ENCODE results near the gene USP2. TPM values are rescaled to one million over a fixed set of nuclear protein-coding genes. Genes with fewer than 3 reads are reported as not detected.

USP2 gene
- total RNA-seq, 4 donors from 2014 or later, result 0.19 to 8.7 (median 1.0) TPM

DNA sequence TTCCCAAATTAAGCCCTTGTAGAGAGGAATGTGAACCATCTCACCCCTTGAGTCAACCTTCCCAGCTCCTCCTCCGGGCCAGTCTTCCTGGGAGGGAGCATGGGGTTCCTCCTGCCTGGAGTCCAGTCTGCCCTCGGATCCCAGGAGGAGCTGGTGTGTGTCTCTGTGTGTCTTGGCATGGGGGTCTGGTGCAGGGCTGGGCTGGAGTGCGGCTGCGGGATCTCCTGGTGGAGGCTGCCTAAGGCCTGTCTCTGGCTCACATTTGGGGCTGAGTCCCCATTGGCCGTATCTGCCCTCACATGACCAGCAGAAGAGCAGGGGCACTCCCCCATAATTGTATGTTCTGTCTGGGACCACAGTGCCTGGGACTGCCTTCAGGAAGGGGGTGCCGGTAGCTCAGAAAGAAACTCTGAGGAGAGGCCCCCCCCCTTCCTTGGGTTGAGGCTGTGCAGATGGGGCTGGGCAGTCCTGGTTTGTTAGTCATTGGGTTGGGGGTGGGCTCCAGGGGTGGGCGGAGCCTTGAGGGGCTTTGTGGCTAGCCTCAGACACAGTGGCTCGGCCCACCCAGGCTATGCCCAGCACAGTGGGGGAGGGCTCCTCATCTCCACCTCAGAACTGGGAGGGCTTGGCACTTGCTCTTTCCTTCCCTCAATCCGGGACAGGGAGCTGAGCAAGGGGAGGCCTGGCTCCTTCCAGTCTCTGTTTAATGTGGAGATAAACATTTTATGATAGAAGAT lies 43.7 kb downstream of the USP2 start:
- TF ChIP-seq, protein P1, sequence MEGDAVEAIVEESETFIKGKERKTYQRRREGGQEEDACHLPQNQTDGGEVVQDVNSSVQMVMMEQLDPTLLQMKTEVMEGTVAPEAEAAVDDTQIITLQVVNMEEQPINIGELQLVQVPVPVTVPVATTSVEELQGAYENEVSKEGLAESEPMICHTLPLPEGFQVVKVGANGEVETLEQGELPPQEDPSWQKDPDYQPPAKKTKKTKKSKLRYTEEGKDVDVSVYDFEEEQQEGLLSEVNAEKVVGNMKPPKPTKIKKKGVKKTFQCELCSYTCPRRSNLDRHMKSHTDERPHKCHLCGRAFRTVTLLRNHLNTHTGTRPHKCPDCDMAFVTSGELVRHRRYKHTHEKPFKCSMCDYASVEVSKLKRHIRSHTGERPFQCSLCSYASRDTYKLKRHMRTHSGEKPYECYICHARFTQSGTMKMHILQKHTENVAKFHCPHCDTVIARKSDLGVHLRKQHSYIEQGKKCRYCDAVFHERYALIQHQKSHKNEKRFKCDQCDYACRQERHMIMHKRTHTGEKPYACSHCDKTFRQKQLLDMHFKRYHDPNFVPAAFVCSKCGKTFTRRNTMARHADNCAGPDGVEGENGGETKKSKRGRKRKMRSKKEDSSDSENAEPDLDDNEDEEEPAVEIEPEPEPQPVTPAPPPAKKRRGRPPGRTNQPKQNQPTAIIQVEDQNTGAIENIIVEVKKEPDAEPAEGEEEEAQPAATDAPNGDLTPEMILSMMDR (IDR thresholded peaks at IDR 0.05; ENCODE audit: low read depth), result no peak

DNA sequence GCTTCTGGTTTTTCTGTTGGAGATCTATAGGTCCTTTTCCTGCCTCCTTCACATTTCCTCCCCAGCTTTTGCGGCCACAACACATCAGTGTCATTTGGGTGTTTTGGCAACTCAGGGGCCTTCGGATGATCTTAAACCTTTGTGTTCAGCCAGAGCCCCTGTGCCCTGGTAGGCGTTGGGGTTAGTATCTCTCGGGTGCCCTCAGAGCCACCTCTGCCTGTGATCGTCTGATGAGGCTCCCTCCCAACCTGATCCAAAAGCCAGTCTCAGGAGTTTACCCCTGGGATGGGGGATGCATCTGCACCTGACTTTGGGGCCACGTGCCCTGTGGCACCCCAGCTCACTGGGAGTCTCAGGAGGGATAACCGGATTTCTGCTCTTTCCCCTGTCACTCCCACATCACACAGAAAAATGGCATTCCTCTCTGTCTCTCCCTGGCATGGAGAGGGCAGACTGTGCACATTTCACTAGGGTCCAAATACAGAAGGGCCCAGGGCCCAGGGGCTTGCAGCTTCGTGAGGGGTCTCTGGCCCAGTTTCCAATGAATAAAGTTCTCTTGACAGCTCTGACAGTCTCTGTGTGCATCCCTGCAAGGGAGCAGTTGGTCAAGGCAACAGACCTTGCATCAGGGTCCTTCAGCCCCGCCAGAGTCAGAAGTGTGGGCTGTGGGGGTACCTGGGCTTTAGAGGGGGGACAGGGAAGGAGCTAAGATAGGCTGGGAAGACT lies 44.6 kb downstream of the USP2 start:
- TF ChIP-seq, protein P1 (IDR thresholded peaks at IDR 0.05; ENCODE audit: low read depth), result no peak

DNA sequence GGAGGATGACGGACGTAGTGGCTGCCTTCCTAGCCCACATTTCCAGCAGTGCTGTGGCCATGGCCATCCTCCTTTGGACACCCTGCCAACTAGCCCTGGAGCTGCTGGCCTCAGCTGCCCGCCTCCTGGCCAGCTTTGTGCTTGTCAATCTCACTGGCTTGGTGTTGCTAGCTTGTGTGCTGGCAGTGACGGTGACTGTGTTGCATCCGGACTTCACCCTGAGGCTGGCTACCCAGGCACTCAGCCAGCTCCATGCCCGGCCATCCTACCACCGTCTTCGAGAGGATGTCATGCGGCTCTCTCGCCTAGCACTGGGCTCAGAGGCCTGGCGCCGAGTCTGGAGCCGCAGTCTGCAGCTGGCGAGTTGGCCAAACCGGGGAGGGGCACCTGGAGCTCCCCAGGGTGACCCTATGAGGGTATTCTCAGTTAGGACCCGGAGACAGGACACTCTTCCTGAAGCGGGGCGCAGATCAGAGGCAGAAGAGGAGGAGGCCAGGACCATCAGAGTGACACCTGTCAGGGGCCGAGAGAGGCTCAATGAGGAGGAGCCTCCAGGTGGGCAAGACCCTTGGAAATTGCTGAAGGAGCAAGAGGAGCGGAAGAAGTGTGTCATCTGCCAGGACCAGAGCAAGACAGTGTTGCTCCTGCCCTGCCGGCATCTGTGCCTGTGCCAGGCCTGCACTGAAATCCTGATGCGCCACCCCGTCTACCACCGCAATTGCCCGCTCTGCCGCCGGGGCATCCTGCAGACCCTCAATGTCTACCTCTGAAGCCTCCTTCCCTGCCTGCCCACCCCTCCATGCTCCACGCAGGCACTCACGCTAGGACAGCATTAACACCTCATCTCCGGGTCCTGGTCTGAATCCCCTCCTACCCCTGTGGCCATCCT lies 45.6 kb downstream of the USP2 start:
- TF ChIP-seq, protein P1 (IDR thresholded peaks at IDR 0.05; ENCODE audit: low read depth), result no peak

DNA sequence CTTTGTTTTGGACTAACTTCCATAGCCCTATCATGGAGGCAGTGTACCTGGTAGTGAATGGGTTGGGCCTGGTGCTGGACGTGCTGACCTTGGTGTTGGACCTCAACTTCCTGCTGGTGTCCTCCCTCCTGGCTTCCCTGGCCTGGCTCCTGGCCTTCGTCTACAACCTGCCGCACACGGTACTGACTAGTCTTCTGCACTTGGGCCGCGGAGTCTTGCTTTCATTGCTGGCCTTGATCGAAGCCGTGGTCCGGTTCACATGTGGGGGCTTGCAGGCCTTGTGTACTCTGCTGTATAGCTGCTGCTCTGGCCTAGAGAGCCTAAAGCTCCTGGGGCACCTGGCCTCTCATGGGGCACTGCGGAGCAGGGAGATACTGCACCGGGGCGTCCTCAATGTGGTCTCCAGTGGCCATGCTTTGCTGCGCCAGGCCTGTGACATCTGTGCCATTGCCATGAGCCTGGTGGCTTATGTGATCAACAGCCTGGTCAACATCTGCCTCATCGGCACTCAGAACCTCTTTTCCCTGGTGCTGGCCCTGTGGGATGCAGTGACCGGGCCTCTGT lies 46.3 kb downstream of the USP2 start:
- TF ChIP-seq, protein P1 (IDR thresholded peaks at IDR 0.05; ENCODE audit: low read depth), result no peak

DNA sequence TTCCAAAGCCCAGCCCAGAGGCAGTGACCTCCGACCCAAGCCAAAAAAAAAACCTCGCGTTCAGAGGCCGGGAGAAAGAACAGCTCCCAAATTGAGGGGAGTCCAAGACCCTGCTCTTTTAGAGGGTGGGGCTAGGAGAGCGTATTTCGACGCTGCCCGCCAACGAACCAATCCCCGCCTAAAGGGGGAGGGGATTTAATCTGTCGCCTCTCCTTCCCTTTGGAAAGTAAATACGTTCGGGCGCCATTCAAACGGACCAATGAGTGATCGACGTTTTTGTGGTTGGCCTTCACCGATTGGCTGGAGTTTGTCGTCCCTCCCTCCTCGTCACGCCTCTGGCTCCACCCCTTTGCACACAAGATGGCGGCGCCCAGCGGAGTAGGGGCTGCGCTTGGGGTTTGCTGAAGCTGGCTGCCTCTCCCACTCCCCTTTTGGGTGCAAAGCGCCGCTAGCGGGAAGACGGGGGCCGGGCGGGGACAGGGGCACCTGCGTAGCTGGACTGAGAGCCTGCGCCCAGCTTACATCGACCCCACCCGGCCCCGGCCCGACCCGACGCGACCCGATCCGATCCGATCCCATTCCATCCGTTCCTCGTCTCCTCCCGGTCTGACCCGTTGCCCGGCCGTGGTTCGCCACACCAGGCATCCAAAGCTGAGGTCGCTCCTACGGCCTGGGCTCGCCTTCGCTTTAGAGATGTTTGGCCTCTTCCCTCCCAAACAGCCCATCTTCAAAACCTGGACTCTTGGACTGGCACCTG lies 47.1 kb downstream of the USP2 start, which contains the start of gene RNF26:
Gene RNF26, plus strand, starts transcription at position 354 of the 757 bp plus-strand sequence. CDS start 596 bp downstream, outside the sequence.
- TF ChIP-seq, protein P1 (IDR thresholded peaks at IDR 0.05; ENCODE audit: low read depth), result no peak

DNA sequence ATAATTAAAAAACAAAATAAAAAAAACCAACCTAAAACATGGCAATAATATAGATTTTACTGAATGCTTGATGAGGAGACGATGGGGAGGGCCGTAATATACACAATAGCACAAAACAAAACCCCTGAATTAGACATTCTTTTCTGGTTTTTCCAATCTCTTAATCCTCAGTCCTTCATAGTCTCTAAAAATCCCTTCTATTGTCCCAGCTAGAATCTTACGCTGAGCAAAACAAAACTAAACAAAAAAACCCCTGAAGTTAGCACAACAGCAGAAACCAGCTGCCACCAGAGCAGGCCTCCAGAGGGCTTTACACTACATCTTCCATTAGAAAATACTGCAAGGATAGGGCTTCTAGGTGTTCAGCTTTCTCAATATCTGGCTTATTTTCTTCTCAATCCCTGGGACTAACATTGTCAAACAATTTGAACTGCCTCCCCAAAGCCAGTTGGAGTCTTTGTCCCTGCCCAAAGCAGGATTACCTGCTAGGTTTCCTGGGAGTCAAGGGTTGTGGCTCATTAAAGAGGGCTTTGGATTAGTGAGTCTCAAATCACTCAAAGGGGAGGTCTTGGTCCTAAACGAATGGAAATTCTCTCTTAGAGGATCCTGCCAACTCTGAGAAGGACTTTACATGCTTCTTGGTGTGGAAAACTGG lies 49.3 kb downstream of the USP2 start:
- TF ChIP-seq, protein P1 (IDR thresholded peaks at IDR 0.05; ENCODE audit: low read depth), result no peak

Data from subcutaneous adipose tissue (tissue), 4 donors.